ENCODE data around the gene TRPC4. TPM values are rescaled to one million over a fixed set of nuclear protein-coding genes. Genes with fewer than 3 reads are reported as not detected.

Gene TRPC4
- polyA plus RNA-seq, 6 donors from 2014 or later, result not detected

DNA sequence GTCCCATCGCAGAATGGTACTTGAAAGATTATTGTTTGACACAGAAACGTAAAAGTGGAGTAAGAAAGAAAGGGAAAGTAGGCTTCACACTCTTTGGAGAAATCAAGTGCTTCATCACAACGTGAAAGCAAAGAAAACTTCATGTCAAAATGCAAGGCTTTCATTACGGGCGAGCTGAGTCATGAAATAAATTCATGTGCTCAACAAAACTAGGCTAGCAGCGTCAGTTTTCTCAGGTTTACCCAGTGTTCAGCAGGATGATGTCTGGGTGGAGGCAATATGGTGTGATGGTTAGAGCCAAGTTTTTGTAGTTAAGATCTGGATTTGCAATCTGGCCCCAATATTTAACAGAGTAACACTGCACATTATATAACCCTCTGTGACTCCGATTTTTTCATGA, 128.0 kb downstream of the TRPC4 start:
- ATAC-seq (ENCODE audit: low read depth in 2 of 2) (no peak), DNase-seq (no peak)
- Mint-ChIP-seq H3K27me3 (no peaks in the 10 kb centered on the region), H3K36me3 (no peaks in the 10 kb centered on the region), H3K9me3 (peaks cover 0 to 7% (median 0%) of the 10 kb centered on the region in 7 donors), H3K4me1 (no peaks in the 10 kb centered on the region), H3K4me3 (no peak overlapping the region), H3K27ac (no peak overlapping the region)

DNA sequence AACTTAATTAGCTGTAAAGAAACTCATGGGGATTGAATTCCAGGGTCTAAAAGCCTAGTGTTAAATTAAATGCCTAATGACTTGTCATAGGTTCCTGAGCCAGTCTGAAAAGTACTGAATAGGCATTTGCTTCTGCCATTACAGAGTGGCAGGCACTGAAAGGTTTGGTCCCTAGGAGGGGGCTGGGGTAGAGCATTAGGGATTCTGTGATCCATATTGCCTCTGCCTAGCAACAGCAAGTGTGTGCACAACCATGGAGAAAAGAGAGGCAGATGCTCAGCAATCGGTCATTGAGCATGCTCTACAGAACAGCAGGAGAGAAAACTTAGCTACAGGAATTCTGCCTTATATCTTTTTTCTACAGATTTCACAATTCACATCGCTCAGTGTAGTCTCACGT, 133.5 kb downstream of the TRPC4 start:
- peaks cover 0 to 7% (median 0%) of the 10 kb centered on the region in 7 donors for H3K9me3 Mint-ChIP-seq
- no peak overlapping the region for H3K4me3 Mint-ChIP-seq
- DNase-seq (no peak), ATAC-seq (ENCODE audit: low read depth in 2 of 2) (no peak)
- H3K27me3 Mint-ChIP-seq, result no peaks in the 10 kb centered on the region
- no peaks in the 10 kb centered on the region for H3K36me3 Mint-ChIP-seq
- H3K4me1 Mint-ChIP-seq, result no peaks in the 10 kb centered on the region
- no peak overlapping the region for H3K27ac Mint-ChIP-seq

- Mint-ChIP-seq H3K27ac (no peak overlapping the region), H3K9me3 (peaks cover 0 to 7% (median 0%) of the 10 kb centered on the region in 7 donors), H3K4me1 (no peaks in the 10 kb centered on the region), H3K36me3 (no peaks in the 10 kb centered on the region), H3K27me3 (no peaks in the 10 kb centered on the region), H3K4me3 (no peak overlapping the region)
- no peak for ATAC-seq (ENCODE audit: low read depth in 2 of 2)
- no peak for DNase-seq
Observed at GRCh38 chr13:37735293-37735692, 134.3 kb downstream of the TRPC4 start.

DNA sequence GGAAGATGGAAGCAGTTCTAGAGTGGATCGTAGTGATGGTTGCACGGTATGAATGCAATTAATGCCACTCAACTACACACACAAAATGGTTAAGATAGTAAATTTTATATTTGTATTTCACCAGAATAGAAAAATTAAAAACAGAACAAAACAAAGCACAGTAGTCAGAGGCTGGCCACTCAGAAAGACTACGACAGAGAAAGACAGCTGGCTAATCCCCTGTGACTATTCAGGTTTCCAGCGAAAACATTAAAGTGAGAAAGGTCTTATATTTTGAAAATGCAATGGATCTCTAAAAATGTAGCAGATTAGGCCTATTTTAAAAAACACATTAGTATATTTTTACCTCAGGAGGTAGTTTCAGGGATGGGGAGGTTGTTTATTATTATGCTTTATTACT, 139.7 kb downstream of the TRPC4 start:
- no peaks in the 10 kb centered on the region for H3K4me1 Mint-ChIP-seq
- H3K27me3 Mint-ChIP-seq, result no peaks in the 10 kb centered on the region
- H3K27ac Mint-ChIP-seq, result no peak overlapping the region
- ATAC-seq (ENCODE audit: low read depth in 2 of 2) (no peak), DNase-seq (no peak)
- H3K36me3 Mint-ChIP-seq, result no peaks in the 10 kb centered on the region
- no peak overlapping the region for H3K4me3 Mint-ChIP-seq
- H3K9me3 Mint-ChIP-seq, result peaks cover 0 to 6% (median 0%) of the 10 kb centered on the region in 7 donors

GRCh38 chr13:37716420-37717195, 153.0 kb downstream of the TRPC4 start:
- Mint-ChIP-seq H3K27me3 (no peaks in the 10 kb centered on the region), H3K4me1 (no peaks in the 10 kb centered on the region), H3K27ac (no peak overlapping the region), H3K36me3 (no peaks in the 10 kb centered on the region), H3K4me3 (no peak overlapping the region), H3K9me3 (peaks cover 0 to 6% (median 0%) of the 10 kb centered on the region in 7 donors)
- ATAC-seq (ENCODE audit: low read depth in 2 of 2) (no peak), DNase-seq (no peak)

GRCh38 chr13:37715606-37716015, 154.0 kb downstream of the TRPC4 start:
- Mint-ChIP-seq H3K4me3 (no peak overlapping the region), H3K9me3 (peaks cover 0 to 6% (median 0%) of the 10 kb centered on the region in 7 donors), H3K4me1 (no peaks in the 10 kb centered on the region), H3K36me3 (no peaks in the 10 kb centered on the region), H3K27ac (no peak overlapping the region), H3K27me3 (no peaks in the 10 kb centered on the region)
- DNase-seq, result no peak
- ATAC-seq (ENCODE audit: low read depth in 2 of 2), result no peak

DNA sequence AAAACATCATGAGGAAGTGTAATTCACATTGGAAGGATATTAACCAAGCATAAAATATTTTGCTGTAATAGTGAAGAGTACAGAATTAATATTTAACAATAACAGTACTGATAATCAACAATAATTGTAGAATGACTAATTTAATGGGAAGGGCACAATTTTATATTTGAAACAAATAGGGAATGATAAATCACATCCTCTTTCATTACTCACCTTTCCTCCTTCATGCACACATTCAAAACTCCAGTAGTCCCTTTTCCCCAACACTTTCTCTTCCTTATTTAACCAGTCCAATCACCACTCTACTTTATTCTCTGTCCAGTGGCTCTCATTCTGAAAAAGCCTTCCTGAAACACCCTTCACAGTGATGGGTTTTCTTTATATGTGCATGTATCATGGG, 160.3 kb downstream of the TRPC4 start:
- no peak for ATAC-seq (ENCODE audit: low read depth in 2 of 2)
- no peak overlapping the region for H3K27ac Mint-ChIP-seq

GRCh38 chr13:37707739-37708500, 161.7 kb downstream of the TRPC4 start:
- H3K9me3 Mint-ChIP-seq, result peaks cover 0 to 4% (median 0%) of the 10 kb centered on the region in 7 donors
- no peaks in the 10 kb centered on the region for H3K27me3 Mint-ChIP-seq
- no peaks in the 10 kb centered on the region for H3K36me3 Mint-ChIP-seq
- ATAC-seq (ENCODE audit: low read depth in 2 of 2) (no peak), DNase-seq (no peak)
- H3K4me3 Mint-ChIP-seq, result no peak overlapping the region
- H3K27ac Mint-ChIP-seq, result peak overlapping the region in 1 of 6 donors; percentile 8
- no peaks in the 10 kb centered on the region for H3K4me1 Mint-ChIP-seq

More for the DNA sequence above, 160.3 kb downstream of the TRPC4 start:
- no peak overlapping the region for H3K4me3 Mint-ChIP-seq
- no peaks in the 10 kb centered on the region for H3K36me3 Mint-ChIP-seq
- no peaks in the 10 kb centered on the region for H3K27me3 Mint-ChIP-seq
- no peak for DNase-seq
- peaks cover 0 to 4% (median 0%) of the 10 kb centered on the region in 7 donors for H3K9me3 Mint-ChIP-seq
- H3K4me1 Mint-ChIP-seq, result no peaks in the 10 kb centered on the region

DNA sequence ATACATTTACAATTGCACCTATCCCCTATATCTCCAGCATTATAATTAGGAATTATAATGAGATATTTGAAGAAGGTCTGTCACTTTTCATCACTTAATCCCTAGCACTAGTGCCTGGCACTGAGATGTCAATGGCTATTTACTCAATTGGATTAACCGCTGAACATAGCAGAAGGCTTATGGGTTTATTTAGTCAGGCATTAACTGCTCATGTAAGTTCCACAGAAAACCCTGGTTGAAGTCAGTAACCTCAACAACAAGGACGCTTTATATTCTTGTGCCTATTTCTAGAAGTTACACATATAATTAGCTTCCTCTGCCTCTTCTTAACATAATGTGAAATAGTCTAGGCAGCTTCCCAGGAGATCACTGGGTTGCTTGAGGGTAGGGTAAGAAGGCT, 163.5 kb downstream of the TRPC4 start:
- Mint-ChIP-seq H3K4me1 (no peaks in the 10 kb centered on the region), H3K27ac (no peak overlapping the region), H3K27me3 (no peaks in the 10 kb centered on the region), H3K36me3 (no peaks in the 10 kb centered on the region), H3K9me3 (peaks cover 0 to 4% (median 0%) of the 10 kb centered on the region in 7 donors), H3K4me3 (no peak overlapping the region)
- ATAC-seq (ENCODE audit: low read depth in 2 of 2), result no peak
- DNase-seq, result no peak

DNA sequence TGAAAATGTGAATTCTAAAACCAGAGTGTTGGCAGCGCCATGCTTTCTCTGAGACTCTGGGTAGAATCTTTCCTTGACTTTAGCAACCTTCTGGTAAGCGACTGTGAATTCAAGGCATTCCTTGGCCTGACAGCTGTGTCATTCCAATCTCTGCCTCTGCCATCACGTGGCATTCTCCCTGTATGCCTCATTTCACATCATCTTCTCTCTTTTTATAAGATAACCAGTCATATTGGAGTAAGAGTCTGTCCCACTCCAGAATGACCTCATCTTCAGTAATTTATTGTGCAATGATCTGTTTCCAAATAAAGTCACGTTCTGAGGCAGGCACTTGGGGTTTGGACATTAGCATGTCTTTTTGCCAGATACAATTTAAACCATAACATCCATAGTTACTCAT, 167.6 kb downstream of the TRPC4 start:
- ATAC-seq (ENCODE audit: low read depth in 2 of 2) (no peak), DNase-seq (no peak)
- H3K4me3 Mint-ChIP-seq, result no peak overlapping the region
- H3K9me3 Mint-ChIP-seq, result peaks cover 0 to 5% (median 0%) of the 10 kb centered on the region in 7 donors
- no peaks in the 10 kb centered on the region for H3K27me3 Mint-ChIP-seq
- H3K27ac Mint-ChIP-seq, result no peak overlapping the region
- H3K4me1 Mint-ChIP-seq, result no peaks in the 10 kb centered on the region
- no peaks in the 10 kb centered on the region for H3K36me3 Mint-ChIP-seq

- no peak for ATAC-seq (ENCODE audit: low read depth in 2 of 2)
- no peak overlapping the region for H3K4me3 Mint-ChIP-seq
- H3K9me3 Mint-ChIP-seq, result peaks cover 0 to 5% (median 0%) of the 10 kb centered on the region in 7 donors
- H3K27ac Mint-ChIP-seq, result no peak overlapping the region
- no peaks in the 10 kb centered on the region for H3K27me3 Mint-ChIP-seq
- no peak for DNase-seq
- no peaks in the 10 kb centered on the region for H3K36me3 Mint-ChIP-seq
- H3K4me1 Mint-ChIP-seq, result no peaks in the 10 kb centered on the region
Observed at GRCh38 chr13:37701306-37701705, 168.3 kb downstream of the TRPC4 start.

GRCh38 chr13:37700887-37701286, 168.7 kb downstream of the TRPC4 start:
- peaks cover 0 to 6% (median 0%) of the 10 kb centered on the region in 7 donors for H3K9me3 Mint-ChIP-seq
- H3K27me3 Mint-ChIP-seq, result no peaks in the 10 kb centered on the region
- no peak overlapping the region for H3K4me3 Mint-ChIP-seq
- ATAC-seq (ENCODE audit: low read depth in 2 of 2), result no peak
- no peaks in the 10 kb centered on the region for H3K36me3 Mint-ChIP-seq
- no peaks in the 10 kb centered on the region for H3K4me1 Mint-ChIP-seq
- no peak overlapping the region for H3K27ac Mint-ChIP-seq
- no peak for DNase-seq

- H3K9me3 Mint-ChIP-seq, result peaks cover 0 to 8% (median 0%) of the 10 kb centered on the region in 7 donors
- DNase-seq, result no peak
Observed at GRCh38 chr13:37695200-37695599, 174.4 kb downstream of the TRPC4 start.

GRCh38 chr13:37690361-37690760, 179.2 kb downstream of the TRPC4 start:
- H3K9me3 Mint-ChIP-seq, result peaks cover 0 to 4% (median 0%) of the 10 kb centered on the region in 7 donors
- H3K4me1 Mint-ChIP-seq, result no peaks in the 10 kb centered on the region
- ATAC-seq (ENCODE audit: low read depth in 2 of 2) (no peak), DNase-seq (no peak)
- H3K4me3 Mint-ChIP-seq, result no peak overlapping the region
- H3K27ac Mint-ChIP-seq, result no peak overlapping the region
- no peaks in the 10 kb centered on the region for H3K36me3 Mint-ChIP-seq
- no peaks in the 10 kb centered on the region for H3K27me3 Mint-ChIP-seq

More at GRCh38 chr13:37695200-37695599, 174.4 kb downstream of the TRPC4 start:
- Mint-ChIP-seq H3K27me3 (no peaks in the 10 kb centered on the region), H3K36me3 (no peaks in the 10 kb centered on the region), H3K4me1 (no peaks in the 10 kb centered on the region), H3K27ac (no peak overlapping the region), H3K4me3 (no peak overlapping the region)
- no peak for ATAC-seq (ENCODE audit: low read depth in 2 of 2)
